Astrocyte of the spinal cord (primary cell): ENCODE data around the gene SERPINF2.

Experiments
- DNase-seq: peaks from one replicate; pipeline ENCODE4 v3.0.0; 2011; ENCODE audit warnings: low read depth, low spot score
- H3K4me3 ChIP-seq: 2 replicates; pipeline ENCODE4 v1.5.1; 2011; ENCODE audit warnings: low read depth, mild to moderate bottlenecking, low read length, moderate library complexity
- CTCF ChIP-seq: IDR thresholded peaks from 2 replicates; pipeline ENCODE4 v1.5.1; 2012; ENCODE audit warnings: low read depth, mild to moderate bottlenecking, low read length, inconsistent platforms
- in situ Hi-C: cut with HindIII; loops from 2 replicates; pipeline ENCODE4 v1.10.0; 2017; ENCODE audit warnings: low sequenced_read_pairs

SERPINF2 gene

DNA sequence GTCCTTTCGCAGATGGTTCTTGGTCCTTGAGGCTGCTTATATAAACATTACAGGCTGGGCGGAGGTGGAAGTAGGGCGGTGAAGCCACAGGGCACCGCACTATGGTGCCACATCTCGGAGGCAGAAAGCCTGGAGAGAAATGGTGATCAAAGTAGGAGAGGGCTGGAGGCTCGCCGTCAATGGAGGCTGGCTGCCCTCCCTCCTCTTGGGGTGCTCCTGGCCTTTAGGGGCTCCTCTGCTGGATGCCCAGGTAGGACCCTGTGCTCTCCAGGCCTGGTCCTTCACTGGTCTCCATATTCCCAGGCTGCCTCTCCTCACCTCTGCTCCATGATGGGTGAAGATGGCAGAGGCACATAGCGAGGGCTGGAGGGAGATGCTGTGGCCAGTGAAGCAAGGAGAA lies 30.4 kb upstream of the SERPINF2 start:
- no peak for DNase-seq
- no peak for TF ChIP-seq CTCF
- in situ Hi-C loops: no loop called here
- no peak overlapping the region for H3K4me3 ChIP-seq

- no peak for TF ChIP-seq CTCF
- peak overlapping the region; percentile 93 for H3K4me3 ChIP-seq
- no peak for DNase-seq
- in situ Hi-C loops: no loop called here
Observed at GRCh38 chr17:1713160-1713877, 29.4 kb upstream of the SERPINF2 start.

GRCh38 chr17:1713878-1714426 lies 28.7 kb upstream of the SERPINF2 start:
- peak; percentile 45 for TF ChIP-seq CTCF
- DNase-seq: no peak
- peak overlapping the region; percentile 93 for H3K4me3 ChIP-seq
- in situ Hi-C loops: no loop called here

GRCh38 chr17:1714427-1714979 lies 28.2 kb upstream of the SERPINF2 start:
- in situ Hi-C loops: no loop called here
- H3K4me3 ChIP-seq: peak overlapping the region; percentile 93
- peak; percentile 98 for DNase-seq
- no peak for TF ChIP-seq CTCF

DNA sequence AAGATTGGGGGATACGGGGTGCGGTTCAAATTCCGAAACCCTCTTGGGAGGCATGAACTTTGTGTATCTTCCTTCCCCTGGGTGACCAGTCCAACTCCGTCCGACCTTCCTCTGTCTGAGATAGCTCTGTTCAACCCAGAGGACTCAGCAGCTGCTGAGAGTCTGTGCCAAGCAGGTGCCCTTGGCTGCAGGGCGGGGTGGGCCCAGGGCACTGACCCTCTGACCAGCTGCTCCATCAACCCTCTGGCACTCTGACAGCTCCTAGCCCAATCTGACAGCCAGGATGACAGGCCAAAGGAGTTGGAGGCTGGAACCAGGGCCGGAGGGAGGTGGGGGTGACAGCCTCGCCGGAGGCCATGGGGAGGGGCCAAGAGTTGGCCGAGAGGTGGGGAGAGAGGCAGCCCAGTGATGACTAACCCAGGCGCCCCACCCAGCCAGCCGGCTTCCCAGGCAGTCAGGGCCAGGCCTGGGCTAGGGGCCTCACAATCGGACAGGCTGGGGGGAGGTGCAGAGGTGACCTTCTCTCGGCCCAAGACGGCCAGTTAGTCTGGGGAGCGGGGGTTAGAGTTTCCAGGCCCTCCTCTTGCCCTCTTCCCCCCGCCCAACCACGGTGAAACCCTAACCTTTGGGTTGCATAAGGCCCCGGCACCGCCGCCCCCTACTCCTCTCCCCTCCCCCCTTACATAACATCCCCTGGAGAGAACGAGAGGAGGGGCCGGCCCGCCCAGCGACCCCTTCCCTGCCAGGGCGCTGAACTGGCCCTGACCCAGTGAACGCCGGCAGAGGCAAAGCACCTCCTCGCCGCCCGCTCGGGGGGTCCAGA lies 27.5 kb upstream of the SERPINF2 start:
- in situ Hi-C loops: no loop called here
- TF ChIP-seq CTCF: no peak
- peak; percentile 91 for DNase-seq
- peak overlapping the region; percentile 93 for H3K4me3 ChIP-seq

- TF ChIP-seq CTCF: no peak
- peak overlapping the region; percentile 93 for H3K4me3 ChIP-seq
- DNase-seq: no peak
- in situ Hi-C loops: no loop called here
Observed at GRCh38 chr17:1715803-1716075, 26.9 kb upstream of the SERPINF2 start.
